ENCODE measurements around the gene OSBPL10. TPM values are rescaled to one million over a fixed set of nuclear protein-coding genes. Genes with fewer than 3 reads are reported as not detected.

OSBPL10 gene
- total RNA-seq, 2 donors from 2014 or later, result 23.8 to 33.6 TPM

DNA sequence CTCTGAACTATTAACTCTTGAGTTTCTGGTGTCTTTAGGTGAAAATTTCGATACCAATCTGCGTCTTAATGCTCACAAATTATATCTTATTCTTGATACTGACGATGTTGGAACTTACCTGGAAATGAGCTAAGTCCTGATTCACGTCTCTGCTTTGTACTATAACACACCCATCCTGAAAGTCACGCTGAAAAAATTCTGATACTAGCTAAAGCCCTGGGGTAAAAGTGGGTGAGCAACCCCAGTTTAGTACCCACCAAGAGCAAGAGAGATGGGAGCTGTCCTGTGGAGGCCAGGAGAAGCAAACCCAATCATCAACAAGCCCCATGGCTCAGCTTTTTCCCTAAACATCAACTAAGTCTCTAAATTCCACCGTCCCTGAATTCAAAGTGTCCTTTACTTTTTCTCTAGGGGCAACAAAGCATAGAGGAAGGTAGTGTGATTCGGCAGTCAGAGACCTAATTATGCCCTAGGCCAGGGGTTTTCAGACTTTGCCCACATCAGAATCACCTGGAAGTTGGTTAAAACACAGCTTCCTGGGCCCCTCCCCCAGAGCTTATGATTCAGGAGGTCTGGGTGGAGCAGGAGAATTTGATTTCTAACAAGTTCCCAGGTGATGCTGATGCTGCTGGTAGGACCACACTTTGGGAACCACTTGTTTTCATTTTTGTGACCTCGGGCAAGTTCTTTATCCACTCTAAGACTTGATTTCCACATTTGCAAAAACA, 90.2 kb downstream of the OSBPL10 start:
- no peaks in the 10 kb centered on the region for H3K36me3 ChIP-seq (ENCODE audit: control insufficient read depth, insufficient read depth, low read length)
- H3K9ac ChIP-seq (ENCODE audit: extremely low read depth, low read length, poor library complexity, severe bottlenecking), result no peak overlapping the region
- Mint-ChIP-seq H3K36me3 (ENCODE audit: low read depth) (no peaks in the 10 kb centered on the region), H3K4me3 (no peak overlapping the region), H3K27ac (no peak overlapping the region), H3K9me3 (peaks cover 2% of the 10 kb centered on the region), H3K27me3 (ENCODE audit: insufficient read depth) (no peaks in the 10 kb centered on the region), H3K4me1 (peaks cover 32% of the 10 kb centered on the region)
- no peaks in the 10 kb centered on the region for H3K27me3 ChIP-seq (ENCODE audit: control insufficient read depth, insufficient read depth, low read length, poor library complexity, severe bottlenecking)
- no peaks in the 10 kb centered on the region for H3K9me3 ChIP-seq (ENCODE audit: control insufficient read depth, low read length)
- TF ChIP-seq, protein P1, sequence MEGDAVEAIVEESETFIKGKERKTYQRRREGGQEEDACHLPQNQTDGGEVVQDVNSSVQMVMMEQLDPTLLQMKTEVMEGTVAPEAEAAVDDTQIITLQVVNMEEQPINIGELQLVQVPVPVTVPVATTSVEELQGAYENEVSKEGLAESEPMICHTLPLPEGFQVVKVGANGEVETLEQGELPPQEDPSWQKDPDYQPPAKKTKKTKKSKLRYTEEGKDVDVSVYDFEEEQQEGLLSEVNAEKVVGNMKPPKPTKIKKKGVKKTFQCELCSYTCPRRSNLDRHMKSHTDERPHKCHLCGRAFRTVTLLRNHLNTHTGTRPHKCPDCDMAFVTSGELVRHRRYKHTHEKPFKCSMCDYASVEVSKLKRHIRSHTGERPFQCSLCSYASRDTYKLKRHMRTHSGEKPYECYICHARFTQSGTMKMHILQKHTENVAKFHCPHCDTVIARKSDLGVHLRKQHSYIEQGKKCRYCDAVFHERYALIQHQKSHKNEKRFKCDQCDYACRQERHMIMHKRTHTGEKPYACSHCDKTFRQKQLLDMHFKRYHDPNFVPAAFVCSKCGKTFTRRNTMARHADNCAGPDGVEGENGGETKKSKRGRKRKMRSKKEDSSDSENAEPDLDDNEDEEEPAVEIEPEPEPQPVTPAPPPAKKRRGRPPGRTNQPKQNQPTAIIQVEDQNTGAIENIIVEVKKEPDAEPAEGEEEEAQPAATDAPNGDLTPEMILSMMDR (conservative IDR thresholded peaks at IDR 0.05), result no peak
- no peak overlapping the region for H3K27ac ChIP-seq (ENCODE audit: low read depth, low read length)
- DNase-seq, result no peak
- no peak overlapping the region for H3K4me3 ChIP-seq (ENCODE audit: low read length)
- 86 to 93% methylated on average over 7 to 8 of the region's 8 CpGs for whole genome bisulfite sequencing, 2 experiments (ENCODE audit: insufficient coverage in 1 of 2, insufficient read length in 1 of 2)
- H3K4me1 ChIP-seq (ENCODE audit: control insufficient read depth, insufficient read depth, low read length), result no peaks in the 10 kb centered on the region

DNA sequence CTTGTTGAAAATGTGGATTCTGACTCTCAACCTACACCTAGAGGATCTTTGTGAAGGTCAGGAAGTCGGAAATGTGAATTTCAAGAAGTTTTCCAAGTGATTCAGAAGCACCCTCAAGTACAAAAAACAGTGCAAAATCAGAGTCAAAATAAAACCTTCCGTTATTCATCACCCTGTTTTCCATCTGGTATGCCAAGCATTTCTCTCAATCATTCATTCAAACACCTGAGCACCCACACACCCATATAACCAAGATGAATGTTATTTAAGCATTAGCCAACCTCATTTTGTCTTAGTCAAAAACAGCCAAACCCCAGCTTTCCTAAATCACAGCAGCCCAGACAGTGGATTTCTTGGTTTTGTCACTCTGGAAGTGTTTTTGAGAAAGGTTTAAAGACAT, 91.1 kb downstream of the OSBPL10 start:
- Mint-ChIP-seq H3K27ac (no peak overlapping the region), H3K4me1 (peaks cover 32% of the 10 kb centered on the region), H3K9me3 (peaks cover 2% of the 10 kb centered on the region), H3K36me3 (ENCODE audit: low read depth) (no peaks in the 10 kb centered on the region), H3K4me3 (no peak overlapping the region), H3K27me3 (ENCODE audit: insufficient read depth) (no peaks in the 10 kb centered on the region)
- H3K36me3 ChIP-seq (ENCODE audit: control insufficient read depth, insufficient read depth, low read length), result no peaks in the 10 kb centered on the region
- no peak overlapping the region for H3K9ac ChIP-seq (ENCODE audit: extremely low read depth, low read length, poor library complexity, severe bottlenecking)
- TF ChIP-seq, protein P1 (conservative IDR thresholded peaks at IDR 0.05), result no peak
- H3K27me3 ChIP-seq (ENCODE audit: control insufficient read depth, insufficient read depth, low read length, poor library complexity, severe bottlenecking), result no peaks in the 10 kb centered on the region
- no peak overlapping the region for H3K4me3 ChIP-seq (ENCODE audit: low read length)
- no peaks in the 10 kb centered on the region for H3K4me1 ChIP-seq (ENCODE audit: control insufficient read depth, insufficient read depth, low read length)
- 88 to 95% methylated on average over 2 of the region's 2 CpGs for WGBS, 2 experiments (ENCODE audit: insufficient coverage in 1 of 2, insufficient read length in 1 of 2)
- no peak for DNase-seq
- no peak overlapping the region for H3K27ac ChIP-seq (ENCODE audit: low read depth, low read length)
- no peaks in the 10 kb centered on the region for H3K9me3 ChIP-seq (ENCODE audit: control insufficient read depth, low read length)

DNA sequence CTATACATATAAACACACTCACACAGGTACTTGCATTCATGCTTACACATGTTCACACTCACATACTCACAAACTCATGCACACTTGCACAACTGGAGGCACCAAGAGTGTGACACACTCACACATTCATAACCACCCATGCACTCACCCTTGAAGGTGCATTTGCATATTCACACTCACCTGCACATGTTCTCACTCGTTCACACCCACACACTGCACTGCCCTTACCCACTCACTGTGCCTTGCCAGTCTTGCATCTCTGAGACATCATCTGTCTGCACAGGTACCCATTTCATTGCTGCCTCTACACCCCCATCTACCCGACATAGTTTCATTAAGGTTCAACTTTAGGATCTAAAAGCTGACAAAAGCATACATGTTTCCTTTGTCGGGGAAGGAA, 95.8 kb downstream of the OSBPL10 start:
- peaks cover 3% of the 10 kb centered on the region for H3K4me1 ChIP-seq (ENCODE audit: control insufficient read depth, insufficient read depth, low read length)
- no peak overlapping the region for H3K9ac ChIP-seq (ENCODE audit: extremely low read depth, low read length, poor library complexity, severe bottlenecking)
- H3K27me3 ChIP-seq (ENCODE audit: control insufficient read depth, insufficient read depth, low read length, poor library complexity, severe bottlenecking), result no peaks in the 10 kb centered on the region
- H3K9me3 ChIP-seq (ENCODE audit: control insufficient read depth, low read length), result no peaks in the 10 kb centered on the region
- peaks cover 13% of the 10 kb centered on the region for H3K4me1 Mint-ChIP-seq
- DNase-seq, result no peak
- peaks cover 2% of the 10 kb centered on the region for H3K9me3 Mint-ChIP-seq
- H3K4me3 ChIP-seq (ENCODE audit: low read length), result no peak overlapping the region
- H3K36me3 Mint-ChIP-seq (ENCODE audit: low read depth), result no peaks in the 10 kb centered on the region
- TF ChIP-seq, protein P1 (conservative IDR thresholded peaks at IDR 0.05), result no peak
- H3K27me3 Mint-ChIP-seq (ENCODE audit: insufficient read depth), result no peaks in the 10 kb centered on the region
- H3K36me3 ChIP-seq (ENCODE audit: control insufficient read depth, insufficient read depth, low read length), result no peaks in the 10 kb centered on the region
- no peak overlapping the region for H3K27ac Mint-ChIP-seq
- H3K4me3 Mint-ChIP-seq, result no peak overlapping the region
- no peak overlapping the region for H3K27ac ChIP-seq (ENCODE audit: low read depth, low read length)
- 94 to 100% methylated on average over 1 to 3 of the region's 3 CpGs for WGBS, 2 experiments (ENCODE audit: insufficient coverage in 1 of 2, insufficient read length in 1 of 2)
